Spinal cord (tissue), 10 donors: ENCODE results near the gene SCIMP. TPM values are rescaled to one million over a fixed set of nuclear protein-coding genes. Genes with fewer than 3 reads are reported as not detected.
"Not testable (repeated sequence)": the region's sequence is repeated elsewhere in the genome, so short reads cannot be mapped to it uniquely, and the experiment has no call there.

Source experiments
- DNase-seq, 6 donors: peaks; one replicate each; pipeline versions ENCODE4 v3.0.0 to v3.0.0-alpha.2; 2013 to 2015; ENCODE audit warnings: low spot score in 6 of 6, low read depth in 4 of 6
- H3K27ac ChIP-seq: one replicate; pipeline ENCODE4 v1.5.1; 2013; ENCODE audit warnings: low read depth, low read length, control low read depth
- H3K27me3 ChIP-seq: one replicate; pipeline ENCODE4 v1.6.1; 2013; ENCODE audit warnings: low read length; ENCODE audit not compliant: control insufficient read depth, insufficient read depth
- H3K36me3 ChIP-seq: one replicate; pipeline ENCODE4 v1.6.1; 2013; ENCODE audit warnings: low read length; ENCODE audit not compliant: control insufficient read depth, insufficient read depth
- H3K4me1 ChIP-seq: one replicate; pipeline ENCODE4 v1.6.1; 2013; ENCODE audit warnings: low read length; ENCODE audit not compliant: control insufficient read depth, insufficient read depth
- H3K4me3 ChIP-seq: one replicate; pipeline ENCODE4 v1.5.1; 2013; ENCODE audit warnings: low read depth, low read length, control low read depth
- H3K9me3 ChIP-seq: one replicate; pipeline ENCODE4 v1.6.1; 2013; ENCODE audit warnings: low read length; ENCODE audit not compliant: control insufficient read depth, insufficient read depth
- WGBS: methylation state at CpG from one replicate; pipeline ENCODE4 v1.1.5; 2013; ENCODE audit warnings: missing lambda C conversion rate; ENCODE audit not compliant: insufficient coverage; 5-methylcytosine and 5-hydroxymethylcytosine counted together
- polyA plus RNA-seq, 2 donors: library from polyadenylated mRNA; unstranded; fragments of 120-200 nt; gene quantifications; one replicate each; pipeline ENCODE4 v1.2.1, GENCODE V29; 2013; ENCODE audit not compliant: insufficient read length in 2 of 2
- total RNA-seq, 2 donors: library from RNA; depleted of rRNA in 1 of 2; stranded (reverse); fragments of 120-200 nt in 1 of 2; fragments of >200 nt in 1 of 2; gene quantifications; one replicate each; pipeline versions ENCODE4 v1.2.3 to v1.2.4, GENCODE V29; 2013 to 2014
- donor health status: healthy.

The SCIMP gene
- total and polyA plus RNA-seq, 4 donors = 0.72 to 2.4 (median 1.3) TPM

- DNase-seq = no peak
- no peaks in the 10 kb centered on the region for H3K27me3 ChIP-seq
- H3K4me1 ChIP-seq = no peaks in the 10 kb centered on the region
- H3K4me3 ChIP-seq = no peak overlapping the region
- 95% methylated on average over 4 of the region's 6 CpGs for WGBS
- H3K27ac ChIP-seq = no peak overlapping the region
- peaks cover 40% of the 10 kb centered on the region for H3K36me3 ChIP-seq
- no peaks in the 10 kb centered on the region for H3K9me3 ChIP-seq
Measured at GRCh38 chr17:5219536-5219935, 15.1 kb downstream of the SCIMP start.

- H3K4me1 ChIP-seq, H3K27me3 ChIP-seq, H3K9me3 ChIP-seq, H3K4me3 ChIP-seq, H3K27ac ChIP-seq, DNase-seq: not testable (repeated sequence)
- no CpG with 5 or more reads among the region's 5 CpGs for WGBS
- H3K36me3 ChIP-seq = peaks cover 32% of the 10 kb centered on the region
Measured at GRCh38 chr17:5217562-5217961, 17.1 kb downstream of the SCIMP start.

DNA sequence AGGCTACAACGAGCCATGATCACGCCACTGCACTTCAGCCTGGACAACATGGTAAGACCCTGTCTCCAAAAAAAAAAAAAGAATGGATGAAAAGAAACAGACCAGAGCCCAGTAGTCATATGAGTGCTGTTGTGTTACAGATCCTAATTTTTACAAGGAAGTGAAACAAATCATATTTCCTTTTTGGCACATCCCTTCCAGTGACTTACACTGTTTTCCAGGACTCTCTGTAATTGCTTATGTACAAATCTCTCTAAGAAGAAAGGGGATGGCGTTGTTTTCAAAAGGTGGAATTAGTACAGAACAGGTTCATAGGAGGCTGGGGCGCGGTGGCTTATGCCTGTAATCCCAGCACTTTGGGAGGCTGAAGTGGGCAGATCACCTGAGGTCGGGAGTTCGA is 23.2 kb downstream of the SCIMP start:
- H3K4me3 ChIP-seq = no peak overlapping the region
- DNase-seq = no peak
- H3K4me1 ChIP-seq = no peaks in the 10 kb centered on the region
- no peaks in the 10 kb centered on the region for H3K27me3 ChIP-seq
- no peaks in the 10 kb centered on the region for H3K9me3 ChIP-seq
- H3K27ac ChIP-seq = no peak overlapping the region
- no CpG with 5 or more reads among the region's 7 CpGs for WGBS
- H3K36me3 ChIP-seq = peaks cover 34% of the 10 kb centered on the region

- no peak for DNase-seq
- no CpG with 5 or more reads among the region's 8 CpGs for WGBS
- no peak overlapping the region for H3K27ac ChIP-seq
Measured at GRCh38 chr17:5210614-5211252, 23.9 kb downstream of the SCIMP start.

DNA sequence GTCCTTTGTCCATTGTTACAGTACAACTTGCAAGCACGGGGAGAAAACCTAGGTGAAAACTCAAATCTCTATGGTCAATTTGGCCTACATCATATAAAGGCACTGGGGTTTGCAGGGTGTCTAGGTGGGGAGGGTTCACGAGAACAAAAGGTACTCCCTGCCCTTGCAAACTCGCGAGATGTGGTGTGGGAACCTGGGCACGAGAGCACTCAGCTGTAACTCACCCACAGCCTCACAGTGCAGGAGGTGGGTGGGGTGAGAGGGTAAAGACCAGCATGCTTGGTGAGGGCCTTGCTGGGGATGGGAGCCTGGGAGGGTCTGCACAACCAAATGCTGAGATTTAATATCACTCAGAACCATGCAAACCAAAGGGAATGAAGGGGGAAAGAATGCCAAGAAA is 24.6 kb downstream of the SCIMP start:
- no peak overlapping the region for H3K27ac ChIP-seq
- 100% methylated on average over 1 of the region's 5 CpGs for WGBS
- H3K4me1 ChIP-seq = no peaks in the 10 kb centered on the region
- no peaks in the 10 kb centered on the region for H3K27me3 ChIP-seq
- no peaks in the 10 kb centered on the region for H3K9me3 ChIP-seq
- peaks cover 23% of the 10 kb centered on the region for H3K36me3 ChIP-seq
- DNase-seq = no peak
- no peak overlapping the region for H3K4me3 ChIP-seq

More at GRCh38 chr17:5210614-5211252, 23.9 kb downstream of the SCIMP start:
- Histone ChIP-seq H3K9me3 (no peaks in the 10 kb centered on the region), H3K4me3 (no peak overlapping the region), H3K36me3 (peaks cover 29% of the 10 kb centered on the region), H3K27me3 (no peaks in the 10 kb centered on the region), H3K4me1 (no peaks in the 10 kb centered on the region)

DNA sequence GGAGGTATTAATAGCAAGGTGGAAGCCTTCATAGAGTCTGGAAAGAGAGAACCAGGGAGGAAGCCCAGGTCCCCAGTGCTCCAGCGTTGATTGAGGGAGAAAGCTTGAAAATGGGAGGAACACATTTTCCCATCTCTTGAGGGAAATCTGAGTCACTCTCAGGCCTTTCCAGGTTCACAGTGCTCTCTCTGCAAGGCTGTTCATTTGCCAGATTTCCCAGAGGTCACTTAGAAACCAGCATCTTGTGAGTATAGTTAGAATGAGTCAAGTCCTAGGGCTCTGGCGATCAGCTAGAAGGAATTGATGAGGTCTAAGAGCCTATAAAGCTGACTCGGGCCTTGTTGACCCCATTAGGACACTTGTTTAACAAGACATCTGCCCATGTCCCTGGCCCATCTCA is 25.3 kb downstream of the SCIMP start:
- peaks cover 18% of the 10 kb centered on the region for H3K36me3 ChIP-seq
- DNase-seq = no peak

DNA sequence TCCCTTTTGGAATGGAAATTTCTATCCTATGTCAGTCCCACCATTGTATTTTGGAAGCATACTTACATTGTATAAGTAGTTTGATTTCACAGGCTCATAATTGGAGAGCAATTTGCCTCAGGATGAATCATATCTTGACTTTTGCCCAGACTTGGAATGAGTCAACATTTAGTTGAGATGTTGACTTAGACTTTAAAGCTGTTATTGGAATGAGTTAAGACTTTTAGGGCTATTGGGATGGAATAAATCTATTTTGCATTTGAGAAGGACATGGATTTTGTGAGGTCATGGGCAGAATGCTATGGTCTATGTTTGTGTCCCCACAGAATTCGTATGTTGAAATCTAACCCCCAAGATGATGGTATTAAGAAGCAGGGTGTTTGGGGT is 30.8 kb downstream of the SCIMP start:
- Histone ChIP-seq H3K4me3 (no peak overlapping the region), H3K27ac (no peak overlapping the region), H3K27me3 (no peaks in the 10 kb centered on the region), H3K4me1 (no peaks in the 10 kb centered on the region), H3K36me3 (peaks cover 5% of the 10 kb centered on the region), H3K9me3 (no peaks in the 10 kb centered on the region)
- 100% methylated on average over 1 of the region's 1 CpG for WGBS
- no peak for DNase-seq

More for the DNA sequence above, 25.3 kb downstream of the SCIMP start:
- H3K27ac ChIP-seq = no peak overlapping the region
- H3K9me3 ChIP-seq = no peaks in the 10 kb centered on the region
- H3K4me1 ChIP-seq = no peaks in the 10 kb centered on the region
- 89% methylated on average over 2 of the region's 3 CpGs for WGBS
- H3K4me3 ChIP-seq = no peak overlapping the region
- no peaks in the 10 kb centered on the region for H3K27me3 ChIP-seq

- no peaks in the 10 kb centered on the region for H3K9me3 ChIP-seq
- H3K36me3 ChIP-seq = peaks cover 5% of the 10 kb centered on the region
- H3K27me3 ChIP-seq = no peaks in the 10 kb centered on the region
- no peak for DNase-seq
- 98% methylated on average over 12 of the region's 14 CpGs for WGBS
- H3K27ac ChIP-seq = no peak overlapping the region
- H3K4me3 ChIP-seq = no peak overlapping the region
- no peaks in the 10 kb centered on the region for H3K4me1 ChIP-seq
Measured at GRCh38 chr17:5203178-5203907, 31.3 kb downstream of the SCIMP start.

DNA sequence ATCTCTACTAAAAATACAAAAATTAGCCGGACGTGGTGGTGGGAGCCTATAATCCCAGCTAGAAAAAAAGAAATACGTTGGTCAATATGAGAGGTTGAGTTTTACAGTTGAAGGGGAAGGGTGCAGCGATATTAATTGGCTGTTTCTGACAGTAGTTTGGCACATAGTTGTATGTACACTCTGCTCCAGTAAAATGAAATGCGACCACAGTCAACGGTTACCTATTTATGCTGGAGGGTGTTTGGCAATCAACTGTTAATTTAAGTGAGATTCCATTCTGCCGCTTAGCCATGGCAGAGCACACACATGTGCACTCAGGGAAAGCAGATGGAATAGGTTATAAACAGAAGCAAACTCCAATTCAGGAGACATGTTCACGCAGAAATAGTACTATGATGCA is 33.6 kb downstream of the SCIMP start:
- no peak overlapping the region for H3K27ac ChIP-seq
- H3K27me3 ChIP-seq = no peaks in the 10 kb centered on the region
- WGBS = 98% methylated on average over 4 of the region's 8 CpGs
- H3K4me3 ChIP-seq = no peak overlapping the region
- no peaks in the 10 kb centered on the region for H3K9me3 ChIP-seq
- no peaks in the 10 kb centered on the region for H3K4me1 ChIP-seq
- DNase-seq = no peak
- H3K36me3 ChIP-seq = peaks cover 5% of the 10 kb centered on the region

DNA sequence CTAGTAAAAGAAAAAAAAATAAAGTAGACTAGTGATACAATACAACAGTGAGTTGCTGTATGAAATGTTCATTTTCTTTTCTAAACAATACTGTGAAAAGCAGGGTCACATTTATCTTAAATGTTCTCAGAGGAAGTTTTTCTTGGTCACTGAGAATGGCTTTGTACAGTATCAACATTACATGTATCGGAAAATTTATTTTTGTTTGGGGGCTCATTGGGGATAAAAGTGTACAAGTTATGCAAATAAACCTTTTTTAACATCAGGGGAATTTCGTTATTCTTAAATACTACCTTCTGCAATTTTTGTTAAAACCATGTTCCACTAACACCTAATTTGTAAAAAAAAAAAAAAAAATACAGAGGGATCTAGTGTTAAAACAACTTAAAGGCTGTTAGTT is 34.3 kb downstream of the SCIMP start:
- DNase-seq = no peak
- no peaks in the 10 kb centered on the region for H3K27me3 ChIP-seq
- WGBS = no CpG with 5 or more reads among the region's 2 CpGs
- H3K27ac ChIP-seq = no peak overlapping the region
- no peak overlapping the region for H3K4me3 ChIP-seq
- H3K36me3 ChIP-seq = peaks cover 9% of the 10 kb centered on the region
- H3K9me3 ChIP-seq = no peaks in the 10 kb centered on the region
- H3K4me1 ChIP-seq = no peaks in the 10 kb centered on the region
